ENCODE results near the gene NTN1.

Gene NTN1

DNA sequence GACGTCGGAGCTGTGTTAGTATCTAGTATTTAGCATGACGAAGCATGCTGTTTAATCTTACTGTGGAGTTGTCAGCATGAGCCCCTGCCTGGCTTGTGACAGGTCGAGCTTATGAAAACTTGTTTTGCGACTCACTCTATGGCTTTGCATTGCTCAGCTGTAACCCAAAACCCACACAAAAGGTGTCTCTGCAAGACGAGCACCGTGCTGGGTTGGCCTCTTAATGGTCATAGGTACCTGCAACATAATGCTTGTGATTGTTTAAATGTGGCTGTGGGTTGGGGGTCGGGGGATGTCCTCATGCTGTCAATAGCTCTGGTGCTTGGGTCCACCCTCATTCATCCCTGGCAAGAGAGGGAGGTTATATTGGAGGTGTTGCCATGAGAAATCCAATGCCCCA, 5.4 kb downstream of the NTN1 start:
- WGBS (ENCODE audit: extremely low coverage, insufficient coverage, insufficient read length) = no CpG with 5 or more reads among the region's 8 CpGs
- no peak overlapping the region for H3K4ac ChIP-seq (ENCODE audit: low read depth, low read length)
- H3K27ac ChIP-seq (ENCODE audit: low read depth, low read length) = no peak overlapping the region
- no peaks in the 10 kb centered on the region for H3K79me1 ChIP-seq (ENCODE audit: low read length)
- no peak overlapping the region for H3K23ac ChIP-seq (ENCODE audit: low read length)
- no peak overlapping the region for H2BK5ac ChIP-seq (ENCODE audit: low read depth, low read length, poor library complexity)
- DNase-seq = no peak
- no peak overlapping the region for H3K4me3 ChIP-seq (ENCODE audit: low read depth, low read length)
- H3K9me3 ChIP-seq (ENCODE audit: insufficient read depth, low read depth, low read length) = peaks cover 11% of the 10 kb centered on the region
- H2AK5ac ChIP-seq (ENCODE audit: low read length) = no peak overlapping the region
- no peak overlapping the region for H2BK120ac ChIP-seq (ENCODE audit: insufficient read depth, low read length, poor library complexity)
- no peak overlapping the region for H2BK12ac ChIP-seq (ENCODE audit: low read length)
- no peak overlapping the region for H3K18ac ChIP-seq (ENCODE audit: low read length)
- H3K27me3 ChIP-seq (ENCODE audit: insufficient read depth, low read length) = peaks cover 32% of the 10 kb centered on the region
- no peak overlapping the region for H4K8ac ChIP-seq (ENCODE audit: low read depth, low read length)
- H4K91ac ChIP-seq (ENCODE audit: low read depth, low read length) = no peak overlapping the region
- H4K12ac ChIP-seq (ENCODE audit: low read depth, low read length) = no peak overlapping the region
- H2AFZ ChIP-seq (ENCODE audit: insufficient read depth, low read length, poor library complexity) = no peak overlapping the region
- no peak overlapping the region for H3K9ac ChIP-seq (ENCODE audit: low read length)
- H3K4me1 ChIP-seq (ENCODE audit: control insufficient read depth in 1 of 2, insufficient read depth in 2 of 2, low read length in 2 of 2) = peaks cover 2 to 9% of the 10 kb centered on the region in 2 experiments
- no peak overlapping the region for H3K4me2 ChIP-seq (ENCODE audit: low read length)
- no peak overlapping the region for H3K14ac ChIP-seq (ENCODE audit: low read length)
- no peaks in the 10 kb centered on the region for H3K36me3 ChIP-seq (ENCODE audit: control insufficient read depth in 1 of 2, insufficient read depth in 2 of 2, low read length in 2 of 2)
- no peaks in the 10 kb centered on the region for H3K79me2 ChIP-seq (ENCODE audit: control insufficient read depth, insufficient read depth, low read length, poor library complexity)

DNA sequence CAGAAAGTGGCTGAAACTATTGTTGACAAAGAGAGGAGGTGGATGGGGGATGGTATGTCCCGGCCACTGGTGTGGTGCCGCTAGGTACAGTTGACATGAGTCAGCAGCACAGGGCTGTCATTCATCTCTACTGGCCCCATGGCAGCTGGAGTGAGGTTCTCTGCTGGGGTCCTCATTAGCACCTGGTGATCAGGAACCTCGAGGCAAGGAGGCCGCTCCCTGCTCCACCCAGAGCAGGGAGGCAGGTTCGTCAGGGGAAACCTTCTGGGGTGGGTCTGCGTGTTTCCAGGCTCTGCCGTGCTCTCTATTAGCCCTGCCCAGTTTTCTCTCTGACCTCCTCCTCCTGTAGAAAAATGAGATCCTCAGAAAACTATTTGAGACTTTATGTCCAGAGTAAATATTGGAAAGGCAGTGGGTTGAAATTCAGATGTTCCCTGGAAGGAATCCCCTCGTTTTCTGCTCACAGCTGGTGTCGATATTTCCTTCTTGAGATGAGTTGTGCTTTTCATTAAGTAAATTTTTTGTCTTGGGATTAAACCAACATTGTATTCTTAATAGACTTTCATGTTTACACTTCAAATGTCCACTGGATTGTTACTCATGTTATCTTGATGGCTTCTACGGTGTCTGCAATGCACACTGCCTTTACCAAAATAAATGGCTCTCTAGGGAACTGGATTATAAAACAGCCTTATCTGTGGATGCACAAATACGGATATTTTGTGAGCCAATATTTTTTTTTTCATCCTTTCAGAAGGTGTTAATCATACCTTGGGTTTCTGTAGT, 7.1 kb downstream of the NTN1 start:
- Histone ChIP-seq H4K12ac (ENCODE audit: low read depth, low read length) (no peak overlapping the region), H3K4me1 (ENCODE audit: control insufficient read depth in 1 of 2, insufficient read depth in 2 of 2, low read length in 2 of 2) (peaks cover 0 to 2% of the 10 kb centered on the region in 2 experiments), H2AFZ (ENCODE audit: insufficient read depth, low read length, poor library complexity) (no peak overlapping the region), H4K8ac (ENCODE audit: low read depth, low read length) (no peak overlapping the region), H3K27ac (ENCODE audit: low read depth, low read length) (no peak overlapping the region), H2BK5ac (ENCODE audit: low read depth, low read length, poor library complexity) (no peak overlapping the region), H3K4me3 (ENCODE audit: low read depth, low read length) (no peak overlapping the region), H3K79me2 (ENCODE audit: control insufficient read depth, insufficient read depth, low read length, poor library complexity) (no peaks in the 10 kb centered on the region), H2AK5ac (ENCODE audit: low read length) (no peak overlapping the region), H3K23ac (ENCODE audit: low read length) (no peak overlapping the region), H3K18ac (ENCODE audit: low read length) (no peak overlapping the region), H2BK120ac (ENCODE audit: insufficient read depth, low read length, poor library complexity) (no peak overlapping the region), H3K9ac (ENCODE audit: low read length) (no peak overlapping the region), H3K79me1 (ENCODE audit: low read length) (no peaks in the 10 kb centered on the region), H3K9me3 (ENCODE audit: insufficient read depth, low read depth, low read length) (peaks cover under 1% of the 10 kb centered on the region), H3K27me3 (ENCODE audit: insufficient read depth, low read length) (peaks cover 16% of the 10 kb centered on the region), H3K36me3 (ENCODE audit: control insufficient read depth in 1 of 2, insufficient read depth in 2 of 2, low read length in 2 of 2) (no peaks in the 10 kb centered on the region), H3K14ac (ENCODE audit: low read length) (no peak overlapping the region), H4K91ac (ENCODE audit: low read depth, low read length) (no peak overlapping the region), H2BK12ac (ENCODE audit: low read length) (no peak overlapping the region), H3K4ac (ENCODE audit: low read depth, low read length) (no peak overlapping the region), H3K4me2 (ENCODE audit: low read length) (no peak overlapping the region)
- DNase-seq = no peak
- WGBS (ENCODE audit: extremely low coverage, insufficient coverage, insufficient read length) = no CpG with 5 or more reads among the region's 11 CpGs

DNA sequence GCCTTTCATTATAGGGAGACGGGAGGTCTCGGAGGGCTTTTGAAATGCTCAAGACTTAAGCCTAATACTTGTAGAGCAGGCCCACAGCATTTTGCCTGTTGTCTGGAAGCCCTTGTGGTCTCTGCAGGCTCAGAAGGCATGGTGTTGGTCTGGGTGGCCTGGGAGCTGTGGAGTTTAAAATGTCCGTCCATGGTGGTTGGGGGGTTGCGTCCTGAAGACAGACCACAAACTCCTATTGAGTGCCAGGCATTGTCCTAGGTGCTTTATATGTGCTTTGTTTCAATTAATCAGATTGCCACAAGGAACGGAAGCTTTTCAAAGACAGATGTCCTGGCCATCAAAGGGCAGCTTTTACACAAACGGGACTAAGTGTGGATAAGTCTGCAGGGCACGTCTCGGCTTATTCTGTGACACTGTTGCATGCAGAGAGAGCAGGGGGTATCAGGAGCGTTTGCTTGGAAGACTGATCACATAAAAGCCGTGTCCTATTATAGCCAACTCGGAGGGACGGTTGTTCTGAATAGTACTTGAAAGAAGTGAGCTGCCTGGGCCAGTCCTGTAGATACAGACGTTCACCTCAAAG, 7.8 kb downstream of the NTN1 start:
- WGBS (ENCODE audit: extremely low coverage, insufficient coverage, insufficient read length) = no CpG with 5 or more reads among the region's 13 CpGs
- Histone ChIP-seq H2AK5ac (ENCODE audit: low read length) (no peak overlapping the region), H3K14ac (ENCODE audit: low read length) (no peak overlapping the region), H3K79me2 (ENCODE audit: control insufficient read depth, insufficient read depth, low read length, poor library complexity) (no peaks in the 10 kb centered on the region), H3K4ac (ENCODE audit: low read depth, low read length) (no peak overlapping the region), H3K18ac (ENCODE audit: low read length) (no peak overlapping the region), H4K91ac (ENCODE audit: low read depth, low read length) (no peak overlapping the region), H3K4me2 (ENCODE audit: low read length) (no peak overlapping the region), H3K79me1 (ENCODE audit: low read length) (no peaks in the 10 kb centered on the region), H2BK12ac (ENCODE audit: low read length) (no peak overlapping the region), H4K12ac (ENCODE audit: low read depth, low read length) (no peak overlapping the region), H3K9me3 (ENCODE audit: insufficient read depth, low read depth, low read length) (no peaks in the 10 kb centered on the region), H3K4me1 (ENCODE audit: control insufficient read depth in 1 of 2, insufficient read depth in 2 of 2, low read length in 2 of 2) (peaks cover 0 to 2% of the 10 kb centered on the region in 2 experiments), H4K8ac (ENCODE audit: low read depth, low read length) (no peak overlapping the region), H3K36me3 (ENCODE audit: control insufficient read depth in 1 of 2, insufficient read depth in 2 of 2, low read length in 2 of 2) (no peaks in the 10 kb centered on the region), H3K4me3 (ENCODE audit: low read depth, low read length) (no peak overlapping the region), H3K9ac (ENCODE audit: low read length) (no peak overlapping the region), H3K27ac (ENCODE audit: low read depth, low read length) (no peak overlapping the region), H3K23ac (ENCODE audit: low read length) (no peak overlapping the region), H3K27me3 (ENCODE audit: insufficient read depth, low read length) (peaks cover 11% of the 10 kb centered on the region), H2BK120ac (ENCODE audit: insufficient read depth, low read length, poor library complexity) (no peak overlapping the region), H2AFZ (ENCODE audit: insufficient read depth, low read length, poor library complexity) (no peak overlapping the region), H2BK5ac (ENCODE audit: low read depth, low read length, poor library complexity) (no peak overlapping the region)
- no peak for DNase-seq

DNA sequence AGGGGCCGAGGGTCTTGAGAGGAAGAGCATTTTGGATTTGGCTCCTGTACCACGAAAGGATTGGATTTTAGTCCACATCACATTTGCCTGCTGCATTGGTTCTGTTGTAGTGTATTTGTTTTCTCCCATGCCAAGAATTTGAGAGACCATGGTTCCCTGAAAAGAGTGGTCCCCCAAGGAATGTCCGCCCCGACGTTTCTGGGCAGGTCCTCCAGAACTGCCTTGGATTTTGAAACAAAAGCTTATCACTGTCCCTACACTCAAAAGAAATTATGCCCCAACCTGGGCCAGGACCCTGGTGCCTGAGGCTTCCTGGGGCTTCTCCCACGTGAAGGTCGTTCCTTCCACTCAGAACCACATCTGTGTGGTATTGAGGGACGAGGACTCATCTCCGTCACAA, 10.8 kb downstream of the NTN1 start:
- Histone ChIP-seq H3K4me2 (ENCODE audit: low read length) (no peak overlapping the region), H3K27me3 (ENCODE audit: insufficient read depth, low read length) (no peaks in the 10 kb centered on the region), H3K18ac (ENCODE audit: low read length) (no peak overlapping the region), H4K91ac (ENCODE audit: low read depth, low read length) (no peak overlapping the region), H2BK12ac (ENCODE audit: low read length) (no peak overlapping the region), H3K79me1 (ENCODE audit: low read length) (no peaks in the 10 kb centered on the region), H3K4me3 (ENCODE audit: low read depth, low read length) (no peak overlapping the region), H4K8ac (ENCODE audit: low read depth, low read length) (no peak overlapping the region), H3K4me1 (ENCODE audit: control insufficient read depth in 1 of 2, insufficient read depth in 2 of 2, low read length in 2 of 2) (peaks cover 2 to 3% of the 10 kb centered on the region in 2 experiments), H2BK120ac (ENCODE audit: insufficient read depth, low read length, poor library complexity) (no peak overlapping the region), H2BK5ac (ENCODE audit: low read depth, low read length, poor library complexity) (no peak overlapping the region), H3K23ac (ENCODE audit: low read length) (no peak overlapping the region), H3K79me2 (ENCODE audit: control insufficient read depth, insufficient read depth, low read length, poor library complexity) (no peaks in the 10 kb centered on the region), H3K9me3 (ENCODE audit: insufficient read depth, low read depth, low read length) (no peaks in the 10 kb centered on the region), H3K36me3 (ENCODE audit: control insufficient read depth in 1 of 2, insufficient read depth in 2 of 2, low read length in 2 of 2) (no peaks in the 10 kb centered on the region), H2AK5ac (ENCODE audit: low read length) (no peak overlapping the region), H4K12ac (ENCODE audit: low read depth, low read length) (no peak overlapping the region), H3K4ac (ENCODE audit: low read depth, low read length) (no peak overlapping the region), H2AFZ (ENCODE audit: insufficient read depth, low read length, poor library complexity) (no peak overlapping the region), H3K9ac (ENCODE audit: low read length) (no peak overlapping the region), H3K27ac (ENCODE audit: low read depth, low read length) (no peak overlapping the region), H3K14ac (ENCODE audit: low read length) (no peak overlapping the region)
- DNase-seq = no peak
- no CpG with 5 or more reads among the region's 9 CpGs for WGBS (ENCODE audit: extremely low coverage, insufficient coverage, insufficient read length)
